Ovary (tissue), 9 donors: Measurements from ENCODE around the gene VMP1. TPM values are rescaled to one million over a fixed set of nuclear protein-coding genes. Genes with fewer than 3 reads are reported as not detected.

Experiments used
- DNase-seq, 5 donors: peaks; one replicate each; pipeline ENCODE4 v3.0.0-alpha.2; 2019 to 2020
- H3K27ac ChIP-seq, 2 donors: fragments of 200-600 bp; one replicate each; pipeline versions ENCODE4 v1.5.1 to v1.8.0; 2019 to 2022
- H3K27me3 ChIP-seq: fragments of 200-600 bp; one replicate; pipeline ENCODE4 v1.8.0; 2022
- H3K36me3 ChIP-seq: fragments of 200-600 bp; sonication (generic); one replicate; pipeline ENCODE4 v1.5.1; 2019
- H3K4me1 ChIP-seq: one replicate; pipeline ENCODE4 v1.8.1; 2013; ENCODE audit warnings: mild to moderate bottlenecking, moderate library complexity; ENCODE audit not compliant: insufficient read depth
- H3K4me3 ChIP-seq: fragments of 200-600 bp; sonication (generic); one replicate; pipeline ENCODE4 v1.5.1; 2017
- H3K9me3 ChIP-seq, 2 donors: fragments of 200-600 bp in 1 of 2; sonication (generic) in 1 of 2; one replicate each; pipeline versions ENCODE4 v1.5.1 to v1.8.1; 2013 to 2019; ENCODE audit warnings: mild to moderate bottlenecking in 1 of 2, moderate library complexity in 1 of 2
- CTCF ChIP-seq, 3 donors: fragments of 450-650 bp in 2 of 3; fragments of 200-600 bp in 1 of 3; IDR thresholded peaks; one replicate each; pipeline versions ENCODE4 v1.5.1 to v1.8.0; 2016 to 2022; ENCODE audit warnings: antibody characterized with exemption in 3 of 3, mild to moderate bottlenecking in 1 of 3
- EP300 ChIP-seq: sonication (generic); formaldehyde crosslinking; IDR thresholded peaks from one replicate; pipeline ENCODE4 v1.6.1; 2017; ENCODE audit warnings: antibody characterized with exemption
- POLR2A ChIP-seq: fragments of 450-650 bp; IDR thresholded peaks from one replicate; pipeline ENCODE4 v1.6.1; 2017; ENCODE audit warnings: antibody characterized with exemption, mild to moderate bottlenecking, moderate library complexity
- WGBS, 3 donors: extraction: QIAGEN DNeasy Blood & Tissue Kit in 1 of 3; methylation state at CpG; one replicate each; pipeline versions ENCODE4 v1.1.5 to v1.1.7; 2013 to 2017; 5-methylcytosine and 5-hydroxymethylcytosine counted together
- intact Hi-C, 4 donors: fragments of 100-400 bp; cut with DNase I; formaldehyde crosslinking; loops; one replicate each; pipeline versions ENCODE4 v1.11.0 to v1.15.1; 2022 to 2023
- polyA plus RNA-seq, 2 donors: library from polyadenylated mRNA; stranded (reverse); fragments of 200-250 nt in 1 of 2; fragments of 350-450 nt in 1 of 2; fragmentation: Illumina TruSeq in 1 of 2; extraction: RNeasy Lipid Tissue Mini Kit (QIAGEN cat#74804) in 1 of 2; gene quantifications; one replicate each; pipeline ENCODE4 v1.2.3, GENCODE V29; 2013 to 2014
- total RNA-seq, 7 donors: library from RNA; depleted of rRNA in 2 of 7; stranded (reverse); fragments of >200 nt in 2 of 7; fragmentation: NEBNext Ultra II Directional in 3 of 7; extraction: Animal tissue kit (Norgen Biotek cat#: 25700) in 3 of 7; gene quantifications; one replicate each; pipeline versions ENCODE4 v1.1.0 to v1.2.4, GENCODE V29; 2016 to 2023
- donor health status: DM: no; HTN: no; CAD: no; lungs with moderate emphysema.
- donor health status: DM: no; HTN: no; CAD: no.
- donor health status: Bipolar disorder and iron deficiency.
- donor health status: DM: yes; HTN: yes; CAD: no.
- donor health status: DM: no; HTN: no; CAD: no.
- donor health status: DM: yes; HTN: yes; CAD: no.

Gene VMP1
- total and polyA plus RNA-seq, 9 donors: 63.5 to 667 (median 154) TPM

GRCh38 chr17:59793205-59793604 lies 85.8 kb downstream of the VMP1 start:
- Histone ChIP-seq H3K27ac (no peak overlapping the region), H3K4me3 (no peak overlapping the region), H3K9me3 (no peaks in the 10 kb centered on the region), H3K4me1 (no peaks in the 10 kb centered on the region), H3K27me3 (no peaks in the 10 kb centered on the region), H3K36me3 (no peaks in the 10 kb centered on the region)
- intact Hi-C loops: no loop called here
- DNase-seq: no peak
- 80% methylated on average over 6 of the region's 6 CpGs; no CpG with 5 or more reads in 2 of the 3 donors for WGBS, 3 donors
- TF ChIP-seq EP300 (no peak), CTCF (IDR thresholded peaks at IDR 0.05) (no peak), POLR2A (no peak)

- DNase-seq: no peak
- WGBS, 3 donors: 62 to 83% (median 64%) methylated on average over 4 of the region's 4 CpGs
- Histone ChIP-seq H3K4me1 (no peaks in the 10 kb centered on the region), H3K4me3 (no peak overlapping the region), H3K27ac (no peak overlapping the region), H3K9me3 (no peaks in the 10 kb centered on the region), H3K27me3 (no peaks in the 10 kb centered on the region), H3K36me3 (no peaks in the 10 kb centered on the region)
- intact Hi-C loops: no loop called here
- TF ChIP-seq CTCF (IDR thresholded peaks at IDR 0.05) (no peak), POLR2A (no peak), EP300 (no peak)
Measured at GRCh38 chr17:59796138-59796537, 88.7 kb downstream of the VMP1 start.

GRCh38 chr17:59796785-59797205 lies 89.3 kb downstream of the VMP1 start:
- no peaks in the 10 kb centered on the region for H3K27me3 ChIP-seq
- TF ChIP-seq CTCF (IDR thresholded peaks at IDR 0.05): no peak
- TF ChIP-seq POLR2A: no peak
- TF ChIP-seq EP300: no peak
- WGBS, 3 donors: 25 to 68% (median 58%) methylated on average over 2 of the region's 2 CpGs
- no peak overlapping the region for H3K27ac ChIP-seq
- intact Hi-C loops: no loop called here
- H3K9me3 ChIP-seq: no peaks in the 10 kb centered on the region
- no peak overlapping the region for H3K4me3 ChIP-seq
- no peak for DNase-seq
- H3K36me3 ChIP-seq: no peaks in the 10 kb centered on the region
- no peaks in the 10 kb centered on the region for H3K4me1 ChIP-seq

- H3K36me3 ChIP-seq: no peaks in the 10 kb centered on the region
- no peak overlapping the region for H3K4me3 ChIP-seq
- TF ChIP-seq POLR2A: no peak
- no peak for TF ChIP-seq CTCF (IDR thresholded peaks at IDR 0.05)
- TF ChIP-seq EP300: no peak
- WGBS, 3 donors: 73 to 93% (median 91%) methylated on average over 4 of the region's 4 CpGs
- no peaks in the 10 kb centered on the region for H3K9me3 ChIP-seq
- no peak for DNase-seq
- H3K4me1 ChIP-seq: no peaks in the 10 kb centered on the region
- no peak overlapping the region for H3K27ac ChIP-seq
- H3K27me3 ChIP-seq: no peaks in the 10 kb centered on the region
- intact Hi-C loops: no loop called here
Measured at GRCh38 chr17:59798111-59798510, 90.7 kb downstream of the VMP1 start.
